NT2/D1 (cell line): Measurements from ENCODE around the gene IL1RL1.

Experiments
- SUZ12 ChIP-seq: IDR thresholded peaks from 2 replicates; pipeline ENCODE4 v1.6.1; 2011; ENCODE audit not compliant: insufficient read length, insufficient read depth; ENCODE audit errors: extremely low read depth
- YY1 ChIP-seq: IDR thresholded peaks from 2 replicates; pipeline ENCODE4 v1.6.1; 2011; ENCODE audit not compliant: insufficient read length, insufficient read depth
- ZNF274 ChIP-seq: IDR thresholded peaks from 2 replicates; pipeline ENCODE4 v1.6.1; 2011; ENCODE audit warnings: mild to moderate bottlenecking, low read depth, low read length

- TF ChIP-seq ZNF274 (no peak), YY1 (no peak), SUZ12 (no peak)
Observed at GRCh38 chr2:102396012-102396411, 84.6 kb downstream of the IL1RL1 start.
